Astrocyte (in vitro differentiated cells and primary cell): ENCODE measurements around the gene HSD11B2.

Experiments used
- CTCF ChIP-seq: IDR thresholded peaks from 2 replicates; pipeline ENCODE4 v1.5.1; 2011; ENCODE audit warnings: low read depth, mild to moderate bottlenecking, inconsistent platforms, low read length, moderate library complexity; ENCODE audit not compliant: insufficient read depth
- EZH2 ChIP-seq: IDR thresholded peaks from 2 replicates; pipeline ENCODE4 v1.6.1; 2012; ENCODE audit warnings: mild to moderate bottlenecking, low read length, inconsistent platforms; ENCODE audit not compliant: insufficient read depth

GRCh38 chr16:67425061-67425460, 5.9 kb upstream of the HSD11B2 start:
- TF ChIP-seq CTCF (no peak), EZH2 (no peak)
